GM19324 (cell line): Measurements from ENCODE around the gene CLPTM1L.
A peak's percentile ranks its signal among the peaks of the same experiment; 100 is the strongest.

Experiments
- ATAC-seq: cut with Tn5 transposase; IDR thresholded peaks from one replicate; pipeline ENCODE4 v1.9.1; 2021; ENCODE audit warnings: mild to moderate bottlenecking, moderate library complexity; ENCODE audit not compliant: unreplicated experiment, low FRiP score

CLPTM1L gene, protein sequence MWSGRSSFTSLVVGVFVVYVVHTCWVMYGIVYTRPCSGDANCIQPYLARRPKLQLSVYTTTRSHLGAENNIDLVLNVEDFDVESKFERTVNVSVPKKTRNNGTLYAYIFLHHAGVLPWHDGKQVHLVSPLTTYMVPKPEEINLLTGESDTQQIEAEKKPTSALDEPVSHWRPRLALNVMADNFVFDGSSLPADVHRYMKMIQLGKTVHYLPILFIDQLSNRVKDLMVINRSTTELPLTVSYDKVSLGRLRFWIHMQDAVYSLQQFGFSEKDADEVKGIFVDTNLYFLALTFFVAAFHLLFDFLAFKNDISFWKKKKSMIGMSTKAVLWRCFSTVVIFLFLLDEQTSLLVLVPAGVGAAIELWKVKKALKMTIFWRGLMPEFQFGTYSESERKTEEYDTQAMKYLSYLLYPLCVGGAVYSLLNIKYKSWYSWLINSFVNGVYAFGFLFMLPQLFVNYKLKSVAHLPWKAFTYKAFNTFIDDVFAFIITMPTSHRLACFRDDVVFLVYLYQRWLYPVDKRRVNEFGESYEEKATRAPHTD

DNA sequence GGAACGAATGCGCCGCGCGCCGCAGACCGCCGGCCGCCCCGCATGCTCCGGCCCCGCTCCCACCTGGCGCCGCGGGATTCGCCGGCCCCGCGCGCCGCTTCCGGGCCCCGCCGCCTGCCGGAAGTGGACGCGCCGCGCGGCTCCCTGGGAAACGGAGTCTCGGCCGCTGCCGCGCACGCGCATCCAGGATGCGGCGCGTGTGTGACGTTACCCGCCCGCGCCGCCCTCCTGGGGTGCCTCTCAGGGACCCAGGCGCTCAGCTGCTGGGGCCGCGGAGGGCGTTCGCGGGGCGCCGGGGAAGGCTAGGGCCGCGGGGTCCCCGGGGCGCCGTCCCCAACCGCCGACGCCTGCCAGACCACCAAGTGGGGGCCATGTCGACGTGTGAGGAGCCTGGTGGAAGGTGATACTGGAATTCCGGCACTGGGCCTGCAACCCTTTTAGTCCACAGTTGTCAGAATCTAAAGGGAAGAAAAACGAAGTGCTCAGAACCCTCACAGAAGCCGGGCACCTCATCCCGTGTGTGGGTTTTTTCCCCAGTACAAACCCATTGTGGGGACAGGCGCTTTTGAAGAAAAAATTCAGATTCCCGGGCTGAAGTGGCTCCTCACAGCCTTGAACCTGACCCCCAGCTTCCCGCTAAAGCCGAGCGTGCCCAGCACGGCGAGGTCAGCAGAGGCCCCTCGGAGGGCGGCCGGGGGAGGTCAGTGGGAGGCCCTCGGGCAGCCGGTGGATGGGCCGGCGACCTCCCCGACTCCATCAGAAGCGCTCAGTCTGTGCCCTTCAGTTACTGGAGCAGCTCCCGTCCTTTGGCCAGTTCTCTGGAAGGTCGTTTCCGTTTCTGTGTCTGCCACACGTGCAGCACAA is at the start of gene CLPTM1L:
Gene CLPTM1L (minus strand): TSS at position 125 of the 864 bp plus-strand sequence. CDS start 258 bp downstream, outside the sequence.
- peak; percentile 81 for ATAC-seq

DNA sequence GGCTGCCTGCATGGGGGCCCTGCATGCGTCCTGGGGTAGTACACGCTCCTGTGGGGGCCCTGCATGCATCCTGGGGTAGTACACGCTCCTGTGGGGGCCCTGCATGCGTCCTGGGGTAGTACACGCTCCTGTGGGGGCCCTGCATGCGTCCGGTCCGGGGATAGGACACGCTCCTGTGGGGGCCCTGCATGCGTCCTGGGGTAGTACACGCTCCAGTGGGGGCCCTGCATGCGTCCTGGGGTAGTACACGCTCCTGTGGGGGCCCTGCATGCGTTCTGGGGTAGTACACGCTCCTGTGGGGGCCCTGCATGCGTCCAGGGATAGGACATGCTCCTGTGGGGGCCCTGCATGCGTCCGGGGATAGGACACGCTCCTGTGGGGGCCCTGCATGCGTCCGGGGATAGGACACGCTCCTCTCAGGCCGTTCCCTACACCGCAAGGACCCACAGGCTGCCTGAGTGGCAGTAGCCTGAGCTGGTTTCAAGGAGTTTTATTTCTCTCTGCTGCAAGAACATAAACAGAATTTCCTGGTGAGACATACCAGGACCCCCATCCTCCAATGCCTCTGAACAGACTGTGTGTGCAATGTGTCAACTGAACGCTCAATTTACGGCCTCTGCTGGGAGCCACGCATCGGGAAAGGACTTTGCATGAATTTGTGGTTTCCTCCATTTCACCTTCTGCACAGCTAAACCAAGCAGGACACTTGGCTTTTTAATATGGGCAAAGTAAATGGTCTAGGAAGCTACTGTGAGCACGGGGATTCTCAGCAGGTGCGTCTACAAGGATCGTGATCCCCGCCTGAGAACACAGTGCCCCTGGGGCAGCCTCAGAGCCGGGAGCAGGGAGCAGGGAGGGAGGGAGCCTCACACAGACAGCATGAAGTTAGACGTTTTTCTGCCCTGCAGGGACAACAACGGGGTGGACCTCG is 48.9 kb upstream of the CLPTM1L start:
- no peak for ATAC-seq

DNA sequence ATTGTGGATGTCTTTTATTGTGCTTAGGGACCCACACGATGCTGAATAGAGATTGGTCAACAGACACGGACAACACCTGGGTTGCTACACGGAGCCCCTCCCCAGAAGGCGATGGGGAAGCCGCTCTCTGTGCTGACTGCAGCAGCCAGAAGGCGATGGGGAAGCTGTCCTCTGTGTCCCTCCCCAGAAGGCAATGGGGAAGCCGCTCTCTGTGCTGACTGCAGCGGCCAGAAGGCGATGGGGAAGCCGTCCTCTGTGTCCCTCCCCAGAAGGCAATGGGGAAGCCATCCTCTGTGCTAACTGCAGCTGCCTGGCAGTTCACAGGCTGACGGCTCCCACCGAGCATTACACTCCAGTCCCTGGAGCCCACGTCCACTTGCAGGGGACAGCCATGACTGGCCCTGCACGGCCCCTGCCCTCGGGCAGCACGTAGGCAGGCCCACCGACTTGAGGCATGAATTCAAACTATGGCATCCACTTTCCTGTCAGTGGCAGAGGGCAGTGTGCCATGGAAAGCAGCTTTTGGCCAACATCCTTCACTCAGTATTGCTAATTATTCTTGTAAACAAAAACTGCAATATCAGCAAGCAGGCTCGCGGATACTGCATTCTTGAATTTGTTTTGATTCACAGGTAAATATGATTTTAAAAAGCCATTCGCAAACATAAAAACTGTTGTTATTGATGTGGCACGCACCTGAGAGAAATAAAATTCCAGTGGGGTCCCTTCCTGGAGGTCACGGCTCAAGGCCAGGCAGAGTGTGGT is 48.1 kb upstream of the CLPTM1L start:
- no peak for ATAC-seq

DNA sequence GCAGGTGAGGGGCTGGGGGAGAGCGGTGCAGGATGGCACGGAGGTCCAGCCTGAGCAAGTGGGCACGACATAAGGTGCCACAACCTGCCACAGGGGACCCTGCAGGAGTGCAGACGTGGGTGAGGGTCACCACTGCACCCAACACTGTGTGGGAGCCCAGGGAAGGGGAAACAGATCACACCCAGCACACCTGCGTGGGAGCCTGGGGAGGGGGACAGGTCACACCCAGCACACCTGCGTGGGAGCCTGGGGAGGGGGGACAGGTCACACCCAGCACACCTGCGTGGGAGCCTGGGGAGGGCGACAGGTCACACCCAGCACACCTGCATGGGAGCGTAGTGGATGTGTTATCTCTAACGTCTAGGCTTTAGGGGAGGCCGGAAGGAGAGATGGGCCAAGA is 47.4 kb upstream of the CLPTM1L start:
- ATAC-seq = no peak

DNA sequence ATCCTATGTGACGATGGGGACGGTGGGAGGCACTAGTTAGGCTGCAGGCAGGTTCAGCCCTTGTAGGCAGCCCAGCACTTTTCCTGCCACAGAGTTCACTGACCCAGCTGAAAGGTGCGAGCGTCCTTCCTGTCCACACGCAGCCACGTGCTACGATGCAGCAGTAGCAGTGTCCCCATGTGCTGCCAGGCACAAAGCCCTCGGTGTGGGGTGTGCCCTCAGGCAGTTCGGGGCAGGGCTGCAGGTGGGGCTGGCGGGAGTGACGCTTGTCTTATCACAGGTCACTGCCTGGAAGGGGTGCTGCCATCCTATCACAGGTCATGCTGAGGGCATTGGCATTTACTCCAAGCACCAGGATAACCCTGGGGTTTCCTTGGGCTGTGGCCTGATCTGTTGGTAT is 46.8 kb upstream of the CLPTM1L start:
- no peak for ATAC-seq

DNA sequence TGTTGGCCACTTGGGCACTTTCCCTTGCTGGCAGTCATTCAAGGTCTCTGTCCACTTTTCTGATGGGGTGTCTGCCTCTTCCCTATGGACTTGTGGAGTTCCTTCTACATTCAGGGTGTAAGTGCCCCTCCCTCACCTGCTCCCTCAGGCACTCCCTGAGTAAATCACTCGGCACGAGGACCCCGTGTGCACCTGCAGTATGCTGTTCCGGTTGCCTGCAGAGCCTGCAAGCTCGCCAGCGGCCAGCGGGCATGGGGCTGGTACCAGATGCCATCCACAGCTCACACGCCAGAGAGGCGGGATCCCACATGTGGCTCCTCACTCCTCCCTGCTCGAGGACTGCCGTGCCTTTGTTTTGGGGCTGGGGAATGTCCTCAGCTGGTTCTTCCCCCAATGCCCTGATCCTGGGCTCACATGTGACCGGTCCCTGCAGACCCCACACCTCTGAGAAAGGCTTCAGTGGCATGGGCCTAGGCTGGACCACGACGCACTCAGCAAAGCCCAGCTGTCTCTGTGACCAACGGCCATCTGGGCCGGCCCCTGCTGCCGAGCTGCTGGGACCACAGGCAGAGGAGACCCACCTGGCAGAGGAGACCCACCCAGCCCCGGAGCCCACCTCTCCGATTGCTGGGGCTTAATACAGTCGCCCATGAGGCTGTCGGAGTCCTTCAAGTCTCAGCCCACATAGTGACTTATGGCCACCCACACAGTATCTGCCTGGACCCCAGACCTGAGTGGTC is 46.1 kb upstream of the CLPTM1L start:
- no peak for ATAC-seq

DNA sequence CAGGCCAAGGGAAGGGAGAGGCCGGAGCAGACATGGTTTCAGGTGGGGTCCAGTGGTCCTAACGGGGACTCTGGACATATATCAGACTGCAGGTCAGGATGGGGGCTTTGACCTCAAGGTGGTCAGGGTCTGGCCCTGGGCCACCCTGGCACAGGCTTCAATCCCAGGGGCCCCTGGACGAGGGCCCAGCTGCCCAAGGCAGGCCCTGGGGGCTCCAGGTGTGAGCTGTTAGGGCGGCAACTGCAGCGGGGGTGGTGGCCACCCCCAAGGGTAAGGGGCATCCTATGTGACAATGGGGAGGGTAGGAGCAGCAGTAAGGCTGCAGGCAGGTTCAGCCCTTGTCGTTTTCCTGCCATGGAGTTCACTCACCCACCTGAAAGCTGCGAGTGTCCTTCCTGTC is 45.4 kb upstream of the CLPTM1L start:
- no peak for ATAC-seq

DNA sequence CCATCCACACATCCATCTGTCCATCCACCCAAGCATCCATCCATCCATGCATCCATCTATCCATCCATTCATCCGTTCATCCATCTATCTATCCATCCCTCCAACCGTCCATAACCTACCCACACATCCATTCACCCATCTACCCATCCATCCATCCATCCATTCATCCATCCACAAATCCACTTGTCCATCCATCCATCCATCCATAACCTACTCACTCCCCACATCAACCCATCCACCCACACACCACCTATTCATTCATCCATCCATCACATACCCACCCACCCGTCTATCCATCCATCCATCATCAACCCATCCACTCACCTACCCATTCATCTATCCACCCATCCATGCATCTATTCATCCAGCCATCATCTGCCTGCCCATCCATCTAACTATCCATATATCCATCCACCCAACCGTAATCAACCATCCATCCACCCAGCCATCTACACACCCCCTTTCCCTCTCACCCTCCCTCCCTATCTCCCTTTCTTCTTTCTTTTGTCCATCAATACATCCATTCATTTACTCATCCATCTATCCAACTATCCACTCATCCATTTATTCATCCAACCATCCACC is 43.6 kb upstream of the CLPTM1L start:
- no peak for ATAC-seq

DNA sequence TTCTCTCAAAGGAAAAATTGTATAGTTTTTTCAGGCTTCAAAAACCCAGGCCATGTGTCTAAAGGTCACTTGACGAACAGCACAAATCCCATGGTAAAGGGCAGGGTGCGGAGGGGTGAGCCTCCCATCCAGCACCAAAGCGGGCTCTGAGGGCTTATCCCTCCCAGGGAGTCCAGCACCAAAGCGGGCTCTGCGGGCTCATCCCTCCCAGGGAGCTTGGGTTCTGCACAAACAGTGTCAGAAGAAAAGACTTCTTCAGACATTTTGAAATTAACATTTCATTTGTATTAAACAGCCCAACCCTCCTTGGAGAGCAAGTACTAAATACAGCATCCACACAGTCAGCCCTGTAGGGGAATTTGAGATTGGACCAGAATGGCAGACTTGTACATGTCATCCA is 43.0 kb upstream of the CLPTM1L start:
- no peak for ATAC-seq

DNA sequence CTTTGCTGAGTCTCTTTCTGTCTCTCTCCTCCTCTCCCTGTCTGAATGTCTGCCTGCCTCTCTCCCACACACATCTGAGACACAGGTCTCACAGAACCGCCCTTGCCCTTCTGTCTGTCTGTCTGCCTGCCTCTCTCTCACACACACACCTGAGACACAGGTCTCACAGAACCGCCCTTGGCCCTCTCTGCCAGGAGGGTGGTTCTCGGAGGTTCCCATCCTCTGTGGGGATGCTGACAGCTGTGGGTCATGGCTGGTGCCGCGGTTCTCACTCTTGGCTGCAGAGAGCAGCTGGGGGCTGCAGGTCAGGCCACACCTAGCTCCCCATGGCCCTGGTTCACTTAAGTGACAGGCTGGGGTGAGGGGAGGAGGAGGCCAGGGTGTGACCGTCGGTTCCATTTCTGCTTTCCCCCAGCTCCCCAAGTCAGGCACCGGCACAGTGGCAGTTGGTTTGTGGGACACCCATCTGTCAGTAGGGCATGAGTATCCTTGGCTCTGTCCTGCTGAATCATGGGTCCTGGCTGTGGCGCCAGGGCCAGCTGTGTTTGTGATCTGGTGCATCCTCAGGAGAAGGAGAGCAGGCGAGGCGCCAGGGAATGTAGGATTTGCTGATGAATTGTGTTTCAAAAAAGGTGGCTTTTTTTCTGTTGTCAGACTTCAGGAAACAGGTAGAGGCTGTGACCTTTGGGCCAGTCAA is 42.3 kb upstream of the CLPTM1L start:
- no peak for ATAC-seq

DNA sequence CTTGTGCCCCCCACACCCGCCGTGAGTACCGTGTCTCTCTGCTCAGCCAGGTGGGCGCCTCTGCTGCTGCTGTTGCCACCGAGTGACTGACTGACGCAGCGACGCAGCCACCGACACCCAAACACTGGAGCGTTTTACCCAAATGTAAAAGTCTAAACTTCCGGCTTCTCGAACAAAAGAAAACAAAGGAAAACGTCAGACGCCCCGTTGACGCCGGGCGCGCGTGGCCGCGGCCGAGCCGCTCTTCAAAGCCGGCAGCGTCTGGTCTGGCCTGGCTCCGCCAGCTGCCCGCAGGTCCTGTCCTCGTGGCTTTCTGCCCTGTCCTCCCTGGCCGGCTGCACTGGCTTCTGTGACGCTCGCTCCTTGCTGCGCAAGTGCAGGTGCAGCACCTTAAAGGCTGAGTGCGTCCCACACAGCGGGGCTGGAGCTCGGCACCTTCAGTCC is 41.4 kb upstream of the CLPTM1L start:
- ATAC-seq = peak; percentile 17

DNA sequence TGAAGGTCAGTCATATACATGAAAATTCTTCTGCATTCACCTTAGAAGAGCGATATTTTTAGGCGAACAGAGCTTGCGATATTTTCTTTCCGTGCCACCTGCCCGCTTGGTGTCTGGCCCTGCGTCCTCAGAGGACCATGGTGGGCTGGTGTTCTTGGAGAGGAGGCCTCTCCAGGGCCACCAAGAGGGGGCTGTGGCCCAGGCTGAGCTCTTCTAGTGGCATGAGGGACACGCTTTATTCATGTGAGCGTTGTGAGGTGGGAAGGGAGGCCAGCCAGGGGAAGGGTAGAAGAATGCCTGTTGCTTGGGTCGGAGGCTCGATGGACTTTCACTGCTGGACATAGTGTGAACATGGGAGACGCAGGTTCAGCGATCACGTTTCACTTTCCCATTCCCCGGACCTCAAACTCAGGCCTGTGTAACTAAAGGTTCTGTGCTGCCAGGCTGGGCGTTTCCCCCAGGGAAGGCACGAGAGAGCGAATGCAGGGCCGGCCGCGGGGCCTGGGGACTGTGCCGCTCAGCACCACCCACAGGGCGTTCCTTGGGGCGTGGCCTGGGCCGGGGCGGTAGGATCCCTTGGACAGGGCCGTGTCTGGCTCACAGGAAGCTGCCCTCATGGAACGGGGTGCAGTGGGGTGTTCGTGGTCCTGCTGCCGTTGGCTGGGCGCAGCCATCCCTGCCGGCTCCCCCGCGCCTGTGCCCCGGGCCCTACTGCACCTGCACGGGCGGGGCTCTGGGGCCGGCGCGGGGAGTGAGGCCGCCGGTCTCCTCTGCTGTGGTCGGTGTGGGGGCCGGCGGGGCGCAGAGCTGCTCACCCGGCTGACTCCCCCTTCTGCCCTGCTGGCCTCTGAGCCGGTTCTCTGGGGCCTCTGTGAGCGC is 40.7 kb upstream of the CLPTM1L start:
- ATAC-seq = peak; percentile 89

DNA sequence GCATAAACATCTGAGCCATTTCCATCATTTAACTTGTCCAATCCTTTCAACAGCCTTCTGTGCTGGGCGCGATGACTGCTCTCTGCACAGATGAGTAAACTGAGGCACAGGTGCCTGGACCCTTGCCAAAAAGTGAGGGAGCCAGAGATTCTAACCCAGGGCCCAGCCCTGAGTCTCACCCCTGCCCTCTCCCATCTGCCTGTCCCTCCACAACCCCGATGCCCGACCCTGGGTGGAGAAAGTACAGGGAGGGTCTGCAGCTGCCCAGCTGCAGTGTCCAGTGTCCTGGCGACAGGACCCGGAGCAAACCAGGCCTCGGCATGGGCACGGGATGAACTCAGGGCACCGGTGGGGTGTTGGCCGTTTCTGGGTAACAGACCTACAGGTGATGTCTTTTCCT is 39.6 kb upstream of the CLPTM1L start:
- ATAC-seq = no peak

DNA sequence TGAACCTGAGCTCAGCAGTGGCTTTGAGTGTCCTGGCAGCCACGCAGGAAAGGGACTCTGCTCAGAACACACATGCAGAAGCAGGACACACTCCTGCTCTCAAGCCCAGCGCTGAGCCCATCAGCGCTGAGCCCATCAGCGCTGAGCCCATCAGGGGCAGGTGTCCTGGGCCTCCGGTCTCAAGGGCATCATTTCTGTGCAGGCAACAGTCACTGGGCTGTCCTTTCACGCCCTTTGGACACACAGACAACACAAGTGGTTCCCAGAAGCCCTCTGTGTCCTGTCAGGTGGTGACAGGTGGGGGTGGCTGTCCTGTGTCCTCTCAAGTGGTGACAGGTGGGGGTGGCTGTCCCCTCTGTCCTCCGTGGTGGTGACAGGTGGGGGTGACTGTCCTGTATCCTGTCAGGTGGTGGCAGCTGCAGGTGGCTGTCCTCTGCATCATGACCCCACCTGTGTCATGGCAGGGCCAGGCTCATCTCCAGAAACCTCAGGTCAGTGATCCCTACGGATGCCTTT is 39.0 kb upstream of the CLPTM1L start:
- ATAC-seq = no peak

DNA sequence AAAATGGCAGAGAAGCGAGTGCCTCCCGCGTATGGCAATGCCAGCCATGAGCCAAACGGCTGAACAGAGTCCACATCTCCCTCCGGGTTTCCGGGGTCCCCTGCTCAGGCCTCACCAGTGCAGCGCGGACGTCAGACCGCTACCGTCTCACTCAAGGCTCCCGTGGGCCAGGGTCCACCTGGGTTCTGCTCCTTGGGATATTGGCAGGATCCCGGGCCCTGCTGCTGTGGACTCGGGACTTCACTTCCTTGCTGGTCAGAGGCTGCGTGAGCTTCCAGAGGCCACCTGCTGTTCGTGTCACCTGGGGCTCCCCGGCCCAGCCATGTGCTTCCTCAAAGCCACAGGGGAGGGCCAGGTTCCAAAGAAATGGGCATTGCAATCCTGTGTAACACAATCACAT is 38.4 kb upstream of the CLPTM1L start:
- ATAC-seq = no peak

DNA sequence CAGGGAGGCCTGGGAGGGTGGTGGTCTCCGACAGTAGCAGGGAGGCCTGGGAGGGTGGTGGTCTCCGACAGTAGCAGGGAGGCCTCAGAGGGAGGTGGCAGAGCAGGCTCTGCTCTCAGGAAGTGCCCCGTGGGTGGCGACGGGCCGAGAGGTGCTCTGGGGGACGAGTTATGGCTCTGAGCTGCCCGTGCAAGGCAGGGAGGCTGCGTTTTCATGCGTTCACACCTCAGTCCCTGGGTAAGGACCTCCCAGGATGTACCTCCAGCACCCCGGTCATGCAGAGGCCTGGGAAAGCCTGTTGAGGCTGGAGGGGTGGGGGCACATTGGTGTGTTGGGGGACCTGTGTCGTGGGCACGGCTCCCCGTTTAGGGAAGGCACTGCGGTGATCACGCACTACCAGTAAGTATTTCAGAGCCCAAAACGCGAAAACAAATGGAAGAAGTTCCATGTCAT is 37.4 kb upstream of the CLPTM1L start:
- no peak for ATAC-seq
